Measurements from ENCODE around the gene PGAP3.

The PGAP3 gene

DNA sequence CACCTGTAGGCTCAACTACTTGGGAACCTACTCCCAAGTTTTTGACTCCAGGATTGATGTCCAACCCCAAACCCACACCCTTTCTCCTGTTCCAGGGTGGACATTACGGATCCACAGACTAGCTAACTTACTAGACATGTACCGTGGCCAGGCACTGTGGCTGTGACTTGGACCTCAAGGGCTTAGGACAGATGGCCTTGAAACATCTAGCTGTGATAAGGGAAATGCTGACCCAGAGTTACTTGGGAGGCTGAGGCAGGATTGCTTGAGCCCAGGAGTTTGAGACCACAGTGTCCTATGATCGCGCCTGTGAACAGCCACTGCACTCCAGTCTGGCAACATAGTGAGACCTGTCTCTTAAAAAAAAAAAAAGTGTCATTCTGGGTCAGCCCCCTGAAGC, 46.8 kb downstream of the PGAP3 start:
- DNase-seq: no peak
- H3K9me3 ChIP-seq (ENCODE audit: severe bottlenecking): no peaks in the 10 kb centered on the region
- peaks cover 27% of the 10 kb centered on the region for H3K36me3 ChIP-seq
- TF ChIP-seq, protein P1, sequence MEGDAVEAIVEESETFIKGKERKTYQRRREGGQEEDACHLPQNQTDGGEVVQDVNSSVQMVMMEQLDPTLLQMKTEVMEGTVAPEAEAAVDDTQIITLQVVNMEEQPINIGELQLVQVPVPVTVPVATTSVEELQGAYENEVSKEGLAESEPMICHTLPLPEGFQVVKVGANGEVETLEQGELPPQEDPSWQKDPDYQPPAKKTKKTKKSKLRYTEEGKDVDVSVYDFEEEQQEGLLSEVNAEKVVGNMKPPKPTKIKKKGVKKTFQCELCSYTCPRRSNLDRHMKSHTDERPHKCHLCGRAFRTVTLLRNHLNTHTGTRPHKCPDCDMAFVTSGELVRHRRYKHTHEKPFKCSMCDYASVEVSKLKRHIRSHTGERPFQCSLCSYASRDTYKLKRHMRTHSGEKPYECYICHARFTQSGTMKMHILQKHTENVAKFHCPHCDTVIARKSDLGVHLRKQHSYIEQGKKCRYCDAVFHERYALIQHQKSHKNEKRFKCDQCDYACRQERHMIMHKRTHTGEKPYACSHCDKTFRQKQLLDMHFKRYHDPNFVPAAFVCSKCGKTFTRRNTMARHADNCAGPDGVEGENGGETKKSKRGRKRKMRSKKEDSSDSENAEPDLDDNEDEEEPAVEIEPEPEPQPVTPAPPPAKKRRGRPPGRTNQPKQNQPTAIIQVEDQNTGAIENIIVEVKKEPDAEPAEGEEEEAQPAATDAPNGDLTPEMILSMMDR (IDR thresholded peaks at IDR 0.05; ENCODE audit: low read depth, low read length): no peak
- H3K27me3 ChIP-seq (ENCODE audit: insufficient read depth, low read depth, severe bottlenecking): no peaks in the 10 kb centered on the region
- no peak overlapping the region for H3K4me3 ChIP-seq (ENCODE audit: low read depth, low read length)
- H3K27ac ChIP-seq: no peak overlapping the region

DNA sequence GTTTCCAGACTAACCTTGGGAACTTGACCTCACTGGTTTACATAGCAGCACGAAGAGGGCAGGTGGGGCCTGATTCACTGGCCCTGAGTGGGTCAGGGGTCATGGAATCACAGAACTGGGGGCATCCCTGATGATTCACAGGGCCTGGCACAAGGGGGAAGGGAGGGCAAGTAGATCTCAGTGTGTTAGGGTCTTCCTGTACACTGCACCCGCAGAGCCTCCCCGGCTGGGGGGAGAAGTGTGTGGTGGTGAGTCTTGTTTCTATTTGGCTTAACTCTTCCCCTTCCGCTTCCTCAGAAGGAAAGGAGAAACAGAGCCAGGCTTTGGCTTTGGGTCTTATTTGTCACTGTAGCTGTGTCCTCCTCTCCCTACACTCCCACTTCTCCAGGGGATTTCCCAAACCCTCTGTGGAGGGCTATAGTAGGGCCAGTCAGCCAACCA, 47.2 kb downstream of the PGAP3 start:
- H3K27me3 ChIP-seq (ENCODE audit: insufficient read depth, low read depth, severe bottlenecking): no peaks in the 10 kb centered on the region
- TF ChIP-seq, protein P1 (IDR thresholded peaks at IDR 0.05; ENCODE audit: low read depth, low read length): no peak
- H3K4me3 ChIP-seq (ENCODE audit: low read depth, low read length): no peak overlapping the region
- H3K27ac ChIP-seq: no peak overlapping the region
- peaks cover 27% of the 10 kb centered on the region for H3K36me3 ChIP-seq
- H3K9me3 ChIP-seq (ENCODE audit: severe bottlenecking): no peaks in the 10 kb centered on the region
- DNase-seq: no peak

DNA sequence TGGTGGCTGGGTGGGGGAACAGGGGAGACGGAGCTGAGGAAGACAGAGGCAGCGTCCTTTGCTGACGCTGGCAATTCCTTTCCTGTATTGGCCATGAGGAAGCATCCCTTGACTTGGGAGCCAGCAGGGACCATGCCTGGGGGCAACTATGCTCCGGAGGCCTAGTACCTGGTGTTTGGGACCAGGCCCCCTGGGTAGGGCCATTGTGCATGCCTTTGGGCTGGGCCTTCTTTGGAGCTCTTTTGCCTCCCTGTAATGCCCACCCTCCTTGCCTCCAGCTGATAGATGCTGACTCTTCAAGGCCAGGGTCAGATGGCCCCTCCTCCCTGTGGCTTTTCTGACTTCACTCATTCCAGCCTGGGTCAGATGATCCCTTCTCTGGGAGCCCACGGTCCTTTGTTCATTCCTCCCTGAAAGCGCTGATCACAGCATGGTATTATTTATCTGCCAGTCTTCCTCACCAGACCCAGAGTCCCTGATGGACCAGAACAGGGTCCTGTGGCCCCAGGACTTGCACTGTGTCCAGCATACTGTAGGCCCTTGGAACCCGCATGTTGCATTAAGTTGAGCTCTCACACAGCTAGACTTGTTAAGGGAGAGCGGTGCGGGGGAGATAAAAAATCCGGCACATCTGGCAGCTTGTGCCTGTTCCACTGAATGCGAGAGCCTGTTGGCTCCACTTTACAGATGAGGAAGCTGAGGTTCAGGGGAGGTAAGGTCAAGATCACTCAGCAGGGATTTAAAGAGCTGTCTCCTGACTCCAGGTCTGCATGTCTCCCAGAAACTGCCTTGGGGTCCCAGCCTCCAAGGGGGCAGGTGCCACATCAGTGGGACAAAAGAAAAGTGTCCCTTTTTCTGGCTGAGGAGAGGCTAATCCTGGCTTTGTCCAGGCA, 48.0 kb downstream of the PGAP3 start:
- no peak for DNase-seq
- Histone ChIP-seq H3K4me3 (ENCODE audit: low read depth, low read length) (no peak overlapping the region), H3K27ac (no peak overlapping the region), H3K36me3 (peaks cover 27% of the 10 kb centered on the region), H3K9me3 (ENCODE audit: severe bottlenecking) (no peaks in the 10 kb centered on the region), H3K27me3 (ENCODE audit: insufficient read depth, low read depth, severe bottlenecking) (no peaks in the 10 kb centered on the region)
- TF ChIP-seq, protein P1 (IDR thresholded peaks at IDR 0.05; ENCODE audit: low read depth, low read length): no peak

DNA sequence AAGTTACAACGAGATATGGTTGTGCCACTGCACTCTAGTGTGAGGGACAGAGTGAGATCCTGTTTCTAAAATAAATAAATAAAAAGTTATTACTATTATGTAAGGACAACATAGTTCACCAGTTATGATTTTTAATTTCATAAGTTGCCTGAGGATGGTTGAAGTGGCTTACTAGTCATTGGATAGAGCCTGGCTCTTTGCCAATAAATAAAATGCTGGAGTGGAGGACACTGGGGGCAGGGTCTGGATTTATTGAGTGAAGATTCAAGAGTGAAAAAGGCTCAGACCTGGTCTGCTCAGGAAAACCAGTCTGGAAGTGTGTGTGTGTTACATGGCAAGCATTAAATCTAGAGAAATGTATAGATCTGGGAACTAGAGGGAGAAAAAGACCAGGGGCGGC, 48.8 kb downstream of the PGAP3 start:
- no peak overlapping the region for H3K4me3 ChIP-seq (ENCODE audit: low read depth, low read length)
- H3K36me3 ChIP-seq: peaks cover 27% of the 10 kb centered on the region
- DNase-seq: no peak
- TF ChIP-seq, protein P1 (IDR thresholded peaks at IDR 0.05; ENCODE audit: low read depth, low read length): no peak
- no peaks in the 10 kb centered on the region for H3K27me3 ChIP-seq (ENCODE audit: insufficient read depth, low read depth, severe bottlenecking)
- H3K9me3 ChIP-seq (ENCODE audit: severe bottlenecking): no peaks in the 10 kb centered on the region
- H3K27ac ChIP-seq: no peak overlapping the region

DNA sequence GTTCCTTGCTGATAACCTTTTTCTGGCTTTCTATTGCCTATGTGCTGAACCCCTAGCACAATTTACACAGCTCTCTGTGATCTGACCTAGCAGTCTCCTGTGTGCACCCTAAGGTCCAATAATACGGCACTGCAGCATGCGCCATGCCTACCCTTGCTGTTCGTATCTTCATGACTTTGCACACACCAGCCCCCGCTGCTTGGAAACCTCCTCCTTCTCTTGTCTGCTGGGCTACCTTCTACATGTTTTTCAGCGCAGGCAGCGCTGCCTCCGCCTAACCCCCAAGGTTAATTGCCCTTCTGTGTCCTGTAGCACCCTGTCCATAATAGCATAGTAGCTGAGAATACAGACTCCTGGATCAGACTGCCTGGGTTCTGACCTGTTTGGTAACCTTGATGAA, 49.5 kb downstream of the PGAP3 start:
- Histone ChIP-seq H3K27ac (no peak overlapping the region), H3K27me3 (ENCODE audit: insufficient read depth, low read depth, severe bottlenecking) (no peaks in the 10 kb centered on the region), H3K36me3 (peaks cover 27% of the 10 kb centered on the region), H3K9me3 (ENCODE audit: severe bottlenecking) (no peaks in the 10 kb centered on the region), H3K4me3 (ENCODE audit: low read depth, low read length) (no peak overlapping the region)
- DNase-seq: no peak
- TF ChIP-seq, protein P1 (IDR thresholded peaks at IDR 0.05; ENCODE audit: low read depth, low read length): no peak

Measured in WERI-Rb-1 (cell line).